Globus pallidus (tissue), 1 donor: ENCODE data around the gene S100PBP.
A peak's percentile ranks its signal among the peaks of the same experiment; 100 is the strongest.

Experiments used
- DNase-seq: peaks from one replicate; pipeline ENCODE4 v3.0.0-alpha.2; 2015; ENCODE audit warnings: low spot score

Gene S100PBP

DNA sequence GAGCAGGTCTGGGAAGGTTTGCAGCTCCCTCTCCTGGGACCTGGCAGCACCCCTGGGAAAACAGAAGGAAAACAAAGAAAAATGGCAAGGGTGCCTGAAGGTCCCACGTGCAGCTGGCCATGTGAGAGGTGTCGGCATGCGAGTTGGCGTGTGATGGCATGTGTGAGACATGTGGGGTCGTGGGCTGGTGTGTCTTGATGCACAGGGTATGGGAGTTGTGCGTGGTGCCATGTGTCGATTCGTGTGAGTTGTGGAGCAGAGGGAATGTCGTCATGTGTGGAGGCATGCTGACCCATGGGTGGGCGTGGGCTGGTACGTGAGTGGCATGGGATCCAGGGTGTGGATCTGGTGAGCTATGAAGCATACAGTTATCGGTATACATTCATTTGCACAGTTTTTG lies 70.2 kb downstream of the S100PBP start:
- DNase-seq = no peak

- no peak for DNase-seq
Observed at GRCh38 chr1:32888134-32888533, 70.7 kb downstream of the S100PBP start.

GRCh38 chr1:32888677-32889420 lies 71.4 kb downstream of the S100PBP start:
- no peak for DNase-seq

- DNase-seq = no peak
Observed at GRCh38 chr1:32889731-32890278, 72.4 kb downstream of the S100PBP start.

GRCh38 chr1:32890516-32891240 lies 73.2 kb downstream of the S100PBP start:
- no peak for DNase-seq

DNA sequence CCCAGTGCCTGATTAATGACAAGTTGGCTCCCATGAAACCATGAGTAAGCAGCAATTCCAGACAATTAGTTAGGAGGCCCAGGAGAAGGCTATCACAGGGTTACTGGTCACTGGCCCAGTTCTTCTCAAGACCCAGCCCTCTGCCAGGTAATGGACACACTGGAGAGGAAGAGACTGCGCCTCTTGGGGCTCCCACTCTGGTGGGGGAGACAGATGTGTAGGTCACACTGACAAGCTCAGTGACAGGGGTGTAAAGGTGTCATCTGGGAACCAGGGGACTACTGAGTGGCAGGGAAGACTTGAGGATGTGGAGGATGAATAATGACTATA lies 73.8 kb downstream of the S100PBP start:
- no peak for DNase-seq

DNA sequence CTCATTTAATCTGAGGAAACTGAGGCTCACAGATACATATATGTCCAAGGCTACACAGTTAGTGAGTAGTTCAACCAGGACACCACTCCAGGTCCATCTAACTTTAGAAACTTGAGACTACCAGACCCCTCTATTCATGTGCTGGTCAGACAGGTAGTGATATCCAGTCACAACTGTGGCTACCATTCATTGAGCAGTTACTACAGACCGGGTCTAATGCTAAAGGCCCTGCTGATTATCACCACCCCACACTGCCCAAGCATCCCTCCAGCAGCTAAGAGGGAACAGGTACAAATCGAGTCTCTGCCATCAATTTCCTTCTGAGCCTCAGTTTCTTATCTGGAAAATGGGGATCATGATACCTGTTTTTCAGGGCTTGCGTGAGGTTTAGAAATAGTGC lies 74.2 kb downstream of the S100PBP start:
- no peak for DNase-seq

GRCh38 chr1:32892368-32893197 lies 75.1 kb downstream of the S100PBP start:
- peak; percentile 86 for DNase-seq

- DNase-seq = peak; percentile 55
Observed at GRCh38 chr1:32893198-32894018, 76.0 kb downstream of the S100PBP start.

- DNase-seq = no peak
Observed at GRCh38 chr1:32894019-32894600, 76.7 kb downstream of the S100PBP start.

DNA sequence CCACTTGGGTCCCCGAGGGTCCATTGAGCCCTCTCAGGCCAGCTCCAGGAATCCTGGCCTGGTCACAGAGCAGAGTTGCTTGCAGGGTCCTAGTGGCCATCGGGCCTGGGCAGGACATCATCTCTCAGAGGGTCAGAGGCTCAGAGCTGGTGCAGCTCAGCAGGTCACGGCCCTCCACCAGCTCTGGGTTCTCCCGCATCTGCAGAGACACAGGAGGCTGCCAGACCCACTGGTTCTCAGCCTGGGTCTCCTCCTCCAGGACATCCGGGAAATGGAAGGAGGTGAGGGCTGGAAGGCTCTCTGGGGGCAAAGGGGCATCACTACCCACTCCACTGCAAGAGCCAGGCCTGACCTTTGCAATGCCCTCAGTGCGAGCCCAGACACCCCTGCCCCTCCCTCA lies 77.2 kb downstream of the S100PBP start:
- no peak for DNase-seq

DNA sequence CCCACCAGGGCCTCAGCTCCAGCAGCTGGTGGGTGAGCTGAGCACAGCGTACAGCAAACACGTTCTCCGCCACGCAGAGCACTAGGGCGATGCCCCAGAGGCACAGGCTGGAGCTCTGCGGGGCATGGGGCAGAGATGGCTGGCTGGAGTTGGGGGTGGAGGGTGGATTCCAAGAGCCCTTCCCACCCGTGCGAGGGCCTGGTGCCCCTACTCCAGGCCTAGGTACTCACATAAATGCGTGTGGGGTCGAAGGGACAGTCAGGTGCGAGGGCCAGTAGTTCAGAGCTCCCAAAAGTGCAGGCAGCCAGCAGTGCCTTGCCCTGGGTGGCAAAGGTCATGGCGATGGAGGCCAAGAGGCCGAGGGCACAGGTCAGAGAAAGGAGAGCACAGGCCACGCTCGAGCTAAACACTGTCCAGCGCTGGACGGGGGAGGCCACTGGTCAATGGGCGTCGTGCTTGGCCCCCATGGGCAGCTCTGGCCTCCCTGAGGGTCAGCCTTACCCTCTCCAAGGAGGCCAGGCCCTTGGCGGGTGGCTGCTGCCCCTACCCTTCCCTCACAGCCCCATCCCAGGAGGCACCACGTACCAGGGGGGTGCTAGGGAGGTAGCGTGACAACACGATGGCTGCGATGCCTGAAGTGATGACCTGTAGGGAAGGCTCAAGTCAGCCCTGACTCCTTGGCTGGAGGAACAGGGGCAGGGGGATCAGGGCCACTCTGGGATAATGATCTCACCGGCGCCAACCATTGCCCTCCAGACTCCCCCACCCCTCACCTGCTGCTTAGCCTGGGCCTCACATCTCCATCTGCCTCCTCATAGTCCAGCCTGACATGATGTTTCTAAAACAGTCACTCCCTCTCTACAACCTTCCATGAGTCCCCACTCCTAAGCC lies 78.1 kb downstream of the S100PBP start:
- DNase-seq = no peak

GRCh38 chr1:32896451-32896850 lies 79.0 kb downstream of the S100PBP start:
- DNase-seq = no peak

DNA sequence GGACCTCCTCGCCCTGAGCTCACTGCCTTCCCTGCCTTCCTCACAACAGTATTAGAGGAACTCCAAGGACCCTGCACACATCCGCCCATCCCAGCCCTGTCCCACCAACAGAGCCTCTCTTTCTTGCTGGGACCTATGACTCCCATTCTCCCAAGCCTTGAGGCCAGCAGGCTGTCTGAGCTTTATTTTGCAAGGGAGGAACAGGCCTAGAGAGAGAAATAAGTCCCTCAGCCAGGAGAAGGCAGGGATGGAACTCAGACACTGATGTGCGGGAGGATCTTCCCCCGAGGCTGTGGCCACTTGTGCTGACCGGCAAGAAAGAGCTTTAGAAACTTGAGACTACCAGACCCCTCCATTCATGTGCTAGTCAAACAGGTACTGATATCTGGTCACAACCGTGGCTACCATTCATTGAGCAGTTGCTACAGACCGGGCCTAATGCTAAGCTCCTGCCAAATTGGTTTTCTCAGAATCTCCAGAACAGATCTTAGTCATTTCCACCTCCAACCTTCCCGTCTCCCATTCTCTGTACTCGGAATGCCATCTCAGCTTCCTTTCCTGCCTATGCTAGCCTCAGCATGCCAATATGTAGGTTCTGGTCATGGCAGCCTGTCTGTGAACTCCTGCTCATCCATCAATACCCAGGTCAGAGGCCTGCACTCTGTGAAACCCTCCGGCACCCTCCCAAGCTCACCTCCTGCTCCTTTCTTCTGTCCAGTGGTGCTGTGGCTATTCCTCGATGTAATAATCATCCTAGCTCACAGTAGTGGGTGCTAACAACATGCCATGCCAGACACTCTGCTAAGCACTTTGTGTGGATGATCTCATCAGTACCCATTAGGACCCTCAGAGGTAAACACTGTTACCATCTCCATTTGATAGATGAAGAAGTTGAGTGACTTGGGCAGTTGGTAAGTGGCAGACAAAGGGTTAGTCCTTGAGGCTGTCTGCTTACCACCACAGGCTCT lies 79.9 kb downstream of the S100PBP start:
- DNase-seq = no peak

DNA sequence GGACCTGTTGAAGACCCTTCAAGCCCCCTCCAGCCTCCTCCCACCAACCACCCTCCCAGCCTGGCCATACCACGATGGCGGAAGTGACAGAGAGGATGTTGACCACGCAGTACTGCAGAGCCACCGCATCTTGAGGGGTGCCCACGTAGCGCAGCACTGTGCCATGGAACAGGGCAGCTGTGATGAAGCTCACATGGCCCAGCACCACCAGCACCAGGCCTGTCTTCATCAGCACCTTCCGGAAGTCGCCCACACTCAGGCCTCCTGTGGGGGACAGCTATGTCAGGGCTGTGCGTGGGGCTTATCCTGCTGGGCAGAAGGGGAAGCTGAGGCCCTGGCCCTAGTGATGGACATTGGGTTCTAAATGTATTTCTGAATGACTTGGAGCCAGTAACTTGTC lies 80.6 kb downstream of the S100PBP start:
- DNase-seq = no peak

GRCh38 chr1:32898958-32899357 lies 81.5 kb downstream of the S100PBP start:
- DNase-seq = no peak

DNA sequence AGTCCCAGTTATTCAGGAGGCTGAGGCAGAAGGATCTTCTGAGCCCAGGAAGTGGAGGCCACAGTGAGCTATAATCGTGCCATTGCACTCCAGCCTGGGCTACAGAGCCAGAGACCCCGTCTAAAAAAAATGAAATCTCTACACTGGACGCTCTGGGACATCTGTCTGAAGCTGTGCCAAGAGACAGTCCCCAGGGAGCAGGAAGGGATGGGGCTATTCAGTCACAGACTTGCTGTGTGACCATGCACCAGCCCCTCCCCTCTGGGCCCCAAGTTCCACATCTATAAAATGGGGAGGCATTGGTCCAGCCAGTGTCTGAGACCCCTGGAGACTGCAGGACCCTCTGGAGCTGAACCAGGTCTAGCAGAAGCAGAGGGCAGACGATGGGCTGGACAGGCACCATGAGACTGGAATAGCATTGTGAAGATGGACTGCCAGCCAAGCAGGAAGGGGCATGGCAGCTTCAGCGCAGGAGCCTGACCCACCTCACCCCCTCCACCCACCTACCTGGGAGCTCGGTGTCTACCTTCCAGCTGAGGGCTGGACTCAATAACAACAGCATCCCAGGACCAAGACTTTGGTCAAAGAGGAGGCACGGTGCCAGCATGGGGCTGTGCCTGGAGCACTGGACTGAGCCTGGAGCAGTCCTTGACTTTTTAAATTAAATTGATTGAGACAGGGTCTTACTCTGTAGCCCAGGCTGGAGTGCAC lies 82.3 kb downstream of the S100PBP start:
- no peak for DNase-seq

GRCh38 chr1:32900371-32900955 lies 83.0 kb downstream of the S100PBP start:
- no peak for DNase-seq
